K562 treated with DMSO at 1 percent for 4 hours (cell line): ENCODE measurements around the gene LZTS3. TPM values are rescaled to one million over a fixed set of nuclear protein-coding genes. Genes with fewer than 3 reads are reported as not detected.

Source experiments
- total RNA-seq: library from RNA; unstranded; fragments of 300-600 nt; gene quantifications from 2 replicates; pipeline ENCODE4 v1.2.3, GENCODE V29; 2022; ENCODE audit not compliant: insufficient read depth

Gene LZTS3
- total RNA-seq: 2.2 and 2.4 TPM in 2 replicates

DNA sequence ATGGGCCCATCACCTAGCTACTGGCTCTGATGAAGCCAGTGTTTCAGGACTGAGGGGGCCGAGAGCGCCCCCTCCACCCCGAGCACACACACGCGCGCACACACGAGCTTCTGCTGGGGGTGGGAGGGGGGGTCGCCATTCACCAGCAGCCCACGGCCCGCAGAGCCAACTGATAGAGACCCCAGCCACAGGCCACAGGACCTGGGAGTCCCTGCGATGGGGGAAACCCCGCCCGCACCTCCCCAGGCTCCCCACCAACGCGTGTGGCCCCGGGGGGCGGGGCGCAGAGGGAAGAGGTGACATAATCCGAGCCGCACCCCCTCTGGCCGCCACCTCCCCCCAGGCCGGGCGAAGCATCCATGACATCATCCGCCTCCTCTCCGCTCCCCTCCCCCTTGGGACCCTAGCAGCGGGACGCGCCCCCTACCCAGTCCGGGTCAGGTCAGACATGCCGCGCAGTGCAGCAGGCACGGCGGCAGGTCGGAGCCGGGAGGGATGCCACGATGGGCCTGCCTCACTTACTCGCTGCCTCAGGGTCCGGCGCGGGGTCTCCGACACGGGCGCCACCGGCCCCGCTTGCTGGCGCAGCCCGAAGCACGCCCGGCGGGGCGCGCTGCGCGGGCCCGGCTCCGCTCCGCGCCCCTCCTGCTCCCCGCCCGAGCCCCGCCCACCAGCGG, at the start of gene LZTS3:
LZTS3 (minus strand) TSS at position 617 of the 677 bp plus-strand sequence. CDS start 6,386 bp downstream, outside the sequence.

DNA sequence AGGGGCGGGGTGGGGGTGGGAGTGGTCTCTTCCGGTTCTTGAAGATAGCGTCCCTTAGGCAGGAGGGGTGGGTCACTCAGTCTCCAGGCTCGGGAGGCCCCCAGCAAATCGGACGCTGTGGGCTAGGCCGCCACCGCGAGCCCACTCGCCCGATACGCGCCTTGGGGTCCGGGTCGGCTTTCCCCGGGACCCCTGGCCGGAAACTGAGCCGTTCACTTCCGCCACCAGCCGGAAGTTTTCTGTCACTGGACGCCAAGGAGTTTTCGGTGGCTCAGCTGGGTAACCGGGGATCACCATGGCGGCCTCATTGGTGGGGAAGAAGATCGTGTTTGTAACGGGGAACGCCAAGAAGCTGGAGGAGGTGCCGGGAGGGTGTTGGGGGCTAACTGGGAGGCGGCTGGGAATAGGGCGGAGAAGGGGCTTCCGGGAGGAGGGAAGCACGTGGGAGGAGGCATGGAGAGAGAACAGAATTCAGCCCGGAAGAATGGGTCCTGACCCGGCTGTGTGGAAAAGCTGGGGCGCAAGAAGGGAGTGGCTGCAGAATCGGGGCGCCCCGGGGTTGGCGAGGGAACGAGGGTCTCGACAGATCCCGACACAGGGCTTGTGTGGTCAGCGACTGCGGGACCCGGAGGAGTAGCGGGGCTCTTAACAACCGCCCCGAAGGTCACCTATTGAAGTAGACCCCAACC, 36.1 kb upstream of the LZTS3 start, which contains the start of gene ITPA:
ITPA (plus strand) TSS at position 242 of the 689 bp plus-strand sequence; CDS start at position 296, 54 bp downstream.

DNA sequence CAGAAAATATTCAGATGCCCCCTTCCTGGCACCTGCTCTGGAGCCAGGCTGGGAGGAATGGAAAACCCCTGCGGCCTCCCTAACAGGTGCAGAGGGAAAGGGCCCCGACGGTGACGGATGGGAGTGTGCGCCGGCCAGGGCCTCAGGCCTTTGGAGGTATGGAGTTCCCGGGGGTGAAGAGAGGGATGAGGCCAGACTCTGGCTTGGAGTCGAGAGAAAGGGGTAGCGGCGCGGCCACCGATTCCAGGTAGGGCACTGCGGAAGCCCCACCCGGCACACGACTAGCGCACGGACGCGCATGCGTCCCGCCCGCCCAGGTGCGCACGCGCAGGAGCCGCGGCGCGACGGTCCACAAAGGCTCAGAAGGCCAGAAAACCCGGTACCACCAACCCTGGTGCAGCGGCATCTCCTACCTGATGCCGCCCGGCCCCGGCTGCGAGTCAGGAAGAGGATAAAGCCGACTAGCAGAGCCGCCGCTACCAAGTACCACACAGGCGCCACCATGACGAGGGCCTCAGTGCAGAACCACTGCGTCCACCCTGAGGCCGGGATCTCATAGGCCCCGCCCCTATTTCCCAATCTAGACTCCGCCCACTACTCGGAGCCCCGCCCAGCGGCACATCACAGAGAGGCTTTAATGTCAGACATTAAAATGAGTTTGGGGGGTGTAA, 30.9 kb upstream of the LZTS3 start, which contains the start of gene DDRGK1:
DDRGK1 (minus strand) TSS at position 559 of the 671 bp plus-strand sequence; CDS start at position 504, 55 bp downstream.

Other genes with a start within 250 kb of the LZTS3 start
- not detected in 2 replicates for gene GNRH2, start 129.9 kb downstream of the LZTS3 start, total RNA-seq
- 26.8 and 31.2 TPM in 2 replicates for gene MRPS26, start 127.5 kb downstream of the LZTS3 start, total RNA-seq
- gene OXT, start 101.9 kb downstream of the LZTS3 start, total RNA-seq: not detected in 2 replicates
- gene AVP, start 88.8 kb downstream of the LZTS3 start, total RNA-seq: not detected in 2 replicates
- 12.9 and 19.2 TPM in 2 replicates for gene FASTKD5, start 13.7 kb downstream of the LZTS3 start, total RNA-seq
- gene UBOX5, start 13.7 kb downstream of the LZTS3 start, total RNA-seq: 3.0 and 3.7 TPM in 2 replicates
- gene DDRGK1, start 31.1 kb upstream of the LZTS3 start, total RNA-seq: 28.3 and 29.0 TPM in 2 replicates
- gene ITPA, start 35.9 kb upstream of the LZTS3 start, total RNA-seq: 38.6 and 52.7 TPM in 2 replicates
- gene SLC4A11, start 65.6 kb upstream of the LZTS3 start, total RNA-seq: 0.46 TPM in 1 of 2 replicates, not detected in the other
- gene DNAAF9, start 234.1 kb upstream of the LZTS3 start, total RNA-seq: 1.2 and 2.0 TPM in 2 replicates